ENCODE data around the gene SLC45A1.
"Not testable (repeated sequence)": the region's sequence is repeated elsewhere in the genome, so short reads cannot be mapped to it uniquely, and the experiment has no call there.

The SLC45A1 gene
- total RNA-seq = 0.57 to 1.5 (median 1.0) reads per million in 9 experiments

DNA sequence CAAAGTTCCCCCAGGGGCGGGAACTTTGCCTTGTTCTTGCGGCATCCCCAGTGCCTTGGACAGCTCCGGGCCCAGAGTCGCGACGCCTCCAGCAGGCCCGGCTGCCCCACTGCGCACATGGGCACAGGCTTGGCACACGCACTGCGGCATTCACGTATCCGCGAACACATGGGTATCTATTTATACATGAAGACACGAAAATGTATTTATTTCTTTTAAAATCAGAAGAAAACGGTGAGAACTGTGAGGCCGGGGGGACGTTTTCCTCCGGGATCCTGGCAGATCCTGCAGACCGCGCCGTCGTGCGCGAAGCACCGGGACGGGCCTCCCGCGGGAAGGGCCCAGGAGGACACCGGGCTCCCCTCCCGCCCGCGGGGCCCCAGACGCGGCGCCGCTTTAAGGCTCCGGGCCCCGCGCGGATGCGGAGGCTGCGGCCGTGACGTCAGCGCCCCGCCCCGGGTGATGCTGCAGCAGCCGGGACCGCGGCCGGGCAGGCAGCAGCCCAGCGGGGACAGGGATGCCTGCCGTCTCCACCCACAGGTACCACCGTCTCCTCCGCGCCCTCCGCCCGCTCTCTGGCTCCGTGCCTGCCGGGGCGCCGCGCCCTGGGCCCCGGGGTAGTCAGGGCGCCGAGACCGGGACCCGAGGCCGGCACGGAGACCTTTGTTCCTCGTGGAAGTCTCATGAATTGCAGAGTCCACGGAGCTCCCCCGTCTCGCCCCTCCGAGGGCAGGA, at the start of gene SLC45A1:
SLC45A1 (plus strand) TSS at position 468 of the 735 bp plus-strand sequence. CDS start 6,216 bp downstream, outside the sequence.
- peak; percentile 73 to 80 (median 76) for DNase-seq
- H3K4me1 Mint-ChIP-seq (ENCODE audit: low read depth in 2 of 2) = peaks cover 15 to 23% of the 10 kb centered on the region in 2 donors
- peaks cover 20 to 39% of the 10 kb centered on the region in 2 donors for H3K27me3 Mint-ChIP-seq
- peaks cover 0 to 2% of the 10 kb centered on the region in 2 donors for H3K9me3 Mint-ChIP-seq
- peak within 1 kb of the TSS; percentile 53 to 74 for H3K27ac Mint-ChIP-seq
- peak; percentile 98 for ATAC-seq (replicated peaks)
- H3K4me3 Mint-ChIP-seq = peak within 1 kb of the TSS; percentile 74 to 80
- H3K36me3 Mint-ChIP-seq (ENCODE audit: insufficient read depth) = no peaks in the 10 kb centered on the region

DNA sequence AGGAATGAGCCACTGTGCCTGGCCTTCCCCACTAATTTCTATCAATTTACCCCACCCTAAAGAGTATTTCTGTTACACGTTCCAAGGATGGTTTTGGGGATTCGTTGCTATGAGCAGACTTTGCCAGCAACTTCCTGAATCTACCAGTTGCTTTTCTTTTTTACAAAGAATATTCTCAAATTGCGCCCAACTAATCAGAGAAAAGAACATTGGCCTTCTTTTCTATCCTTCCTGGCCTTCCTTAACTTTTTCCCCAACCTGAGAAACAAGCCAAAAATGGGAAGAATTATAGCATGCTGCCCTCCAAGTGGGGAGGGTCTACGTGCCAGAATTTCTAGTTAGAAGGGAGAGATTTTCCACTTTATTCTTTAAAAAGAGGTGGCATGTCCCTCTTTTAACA, 44.9 kb upstream of the SLC45A1 start:
- Mint-ChIP-seq H3K4me3 (no peak overlapping the region), H3K27me3 (peaks cover 6 to 21% of the 10 kb centered on the region in 2 donors), H3K36me3 (ENCODE audit: insufficient read depth) (no peaks in the 10 kb centered on the region), H3K4me1 (ENCODE audit: low read depth in 2 of 2) (peaks cover 0 to 5% of the 10 kb centered on the region in 2 donors), H3K27ac (no peak overlapping the region), H3K9me3 (no peaks in the 10 kb centered on the region)
- DNase-seq = no peak
- no peak for ATAC-seq (replicated peaks)

DNA sequence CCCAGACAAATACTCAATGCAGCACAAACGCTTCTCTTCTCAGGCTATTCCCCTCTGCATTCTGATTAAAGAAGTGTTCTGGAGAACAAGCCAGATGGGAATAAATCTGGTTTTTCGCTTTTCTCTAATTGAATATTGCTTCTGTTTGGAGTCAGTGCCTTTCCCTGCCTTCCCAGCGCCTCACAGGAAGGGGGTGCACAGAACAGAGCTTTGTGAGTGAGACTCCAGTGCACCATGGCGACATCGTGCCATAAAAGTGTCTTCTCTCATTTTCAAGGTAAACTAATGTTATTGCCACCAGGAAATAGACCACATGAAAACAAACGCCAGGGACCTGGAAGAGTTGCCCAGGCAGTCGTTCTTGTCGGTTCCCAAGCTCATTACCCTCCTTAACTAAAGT, 43.6 kb upstream of the SLC45A1 start:
- Mint-ChIP-seq H3K4me1 (ENCODE audit: low read depth in 2 of 2) (peaks cover 0 to 5% of the 10 kb centered on the region in 2 donors), H3K9me3 (no peaks in the 10 kb centered on the region), H3K36me3 (ENCODE audit: insufficient read depth) (no peaks in the 10 kb centered on the region), H3K27me3 (peaks cover 6 to 27% of the 10 kb centered on the region in 2 donors), H3K4me3 (no peak overlapping the region), H3K27ac (no peak overlapping the region)
- no peak for DNase-seq
- ATAC-seq (replicated peaks) = no peak

DNA sequence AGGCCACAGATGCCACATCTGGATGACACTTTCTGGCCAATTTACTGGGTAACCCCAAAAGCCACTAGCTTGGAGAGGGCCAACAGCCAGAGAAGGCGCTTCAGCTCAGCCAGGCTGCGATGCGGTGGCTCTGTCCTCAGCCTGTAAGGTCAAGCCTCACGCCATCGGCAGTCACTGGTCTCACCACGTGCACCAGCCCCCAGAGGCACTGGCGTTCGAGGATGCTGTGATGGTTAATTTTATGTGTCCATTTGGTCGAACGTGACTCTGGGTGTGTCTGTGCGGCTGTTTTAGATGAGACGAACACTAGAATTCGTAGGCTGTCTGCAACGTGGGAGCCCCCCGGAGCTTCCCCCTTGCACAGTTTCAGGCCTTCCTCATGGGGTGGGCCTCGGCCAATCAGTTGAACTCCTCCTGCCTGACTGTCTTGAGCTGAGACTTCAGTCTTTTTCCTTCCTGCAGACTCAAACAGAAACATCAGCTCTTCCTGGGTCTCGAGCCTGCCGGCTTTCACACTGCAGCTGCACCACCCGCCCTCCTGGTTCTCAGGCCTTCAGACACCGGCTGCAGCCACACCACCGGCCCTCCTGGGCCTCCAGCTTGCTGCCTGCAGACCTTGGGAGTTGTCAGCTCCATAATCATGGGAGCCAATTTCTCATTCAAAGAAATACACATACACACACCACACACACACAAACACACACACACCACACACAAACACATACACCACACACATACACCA, 41.6 kb upstream of the SLC45A1 start:
- Mint-ChIP-seq H3K36me3 (ENCODE audit: insufficient read depth) (no peaks in the 10 kb centered on the region), H3K4me1 (ENCODE audit: low read depth in 2 of 2) (peaks cover 0 to 5% of the 10 kb centered on the region in 2 donors), H3K9me3 (no peaks in the 10 kb centered on the region), H3K4me3 (no peak overlapping the region), H3K27me3 (peaks cover 8 to 14% of the 10 kb centered on the region in 2 donors), H3K27ac (no peak overlapping the region)
- ATAC-seq (replicated peaks) (no peak), DNase-seq (no peak)

DNA sequence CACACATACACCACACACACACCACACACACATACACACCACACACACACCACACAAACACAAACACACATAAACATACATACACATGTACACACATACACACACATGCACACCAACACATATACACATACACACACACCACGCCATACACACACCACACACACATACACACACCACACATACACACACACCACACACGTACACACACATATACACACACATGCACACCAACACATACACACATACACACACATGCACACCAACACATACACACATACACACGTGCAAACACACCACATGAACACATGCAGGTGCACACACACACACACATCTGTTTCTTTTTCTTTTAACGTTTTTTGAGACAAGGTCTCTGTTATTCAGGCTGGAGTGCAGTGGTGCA, 41.0 kb upstream of the SLC45A1 start:
- H3K27me3 Mint-ChIP-seq = peaks cover 14 to 20% of the 10 kb centered on the region in 2 donors
- H3K36me3 Mint-ChIP-seq (ENCODE audit: insufficient read depth) = no peaks in the 10 kb centered on the region
- ATAC-seq (replicated peaks) = no peak

DNA sequence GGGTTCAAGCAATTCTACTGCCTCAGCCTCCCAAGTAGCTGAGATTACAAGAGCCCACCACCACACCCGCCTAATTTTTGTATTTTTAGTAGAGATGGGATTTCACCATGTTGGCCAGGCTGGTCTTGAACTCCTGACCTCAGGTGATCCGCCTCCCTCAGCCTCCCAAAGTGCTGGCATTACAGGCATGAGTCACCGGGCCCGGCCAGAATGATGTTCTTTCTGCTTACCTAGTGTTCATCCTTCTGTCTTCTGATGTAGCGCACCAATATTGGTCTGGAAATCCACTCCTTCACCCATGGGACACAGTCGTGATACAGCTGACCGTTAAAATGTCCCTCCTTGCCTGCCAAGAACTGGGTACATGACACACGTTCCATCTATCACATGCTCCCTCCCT, 39.2 kb upstream of the SLC45A1 start:
- ATAC-seq (replicated peaks); DNase-seq; H3K36me3 Mint-ChIP-seq (ENCODE audit: insufficient read depth); H3K4me3 Mint-ChIP-seq; H3K27ac Mint-ChIP-seq; H3K9me3 Mint-ChIP-seq: not testable (repeated sequence)
- peaks cover 10 to 14% of the 10 kb centered on the region in 2 donors for H3K4me1 Mint-ChIP-seq (ENCODE audit: low read depth in 2 of 2)
- peaks cover 29 to 37% of the 10 kb centered on the region in 2 donors for H3K27me3 Mint-ChIP-seq

More for the DNA sequence above, 41.0 kb upstream of the SLC45A1 start:
- Mint-ChIP-seq H3K9me3 (no peaks in the 10 kb centered on the region), H3K4me3 (no peak overlapping the region), H3K4me1 (ENCODE audit: low read depth in 2 of 2) (peaks cover 3 to 5% of the 10 kb centered on the region in 2 donors), H3K27ac (no peak overlapping the region)
- DNase-seq = no peak

DNA sequence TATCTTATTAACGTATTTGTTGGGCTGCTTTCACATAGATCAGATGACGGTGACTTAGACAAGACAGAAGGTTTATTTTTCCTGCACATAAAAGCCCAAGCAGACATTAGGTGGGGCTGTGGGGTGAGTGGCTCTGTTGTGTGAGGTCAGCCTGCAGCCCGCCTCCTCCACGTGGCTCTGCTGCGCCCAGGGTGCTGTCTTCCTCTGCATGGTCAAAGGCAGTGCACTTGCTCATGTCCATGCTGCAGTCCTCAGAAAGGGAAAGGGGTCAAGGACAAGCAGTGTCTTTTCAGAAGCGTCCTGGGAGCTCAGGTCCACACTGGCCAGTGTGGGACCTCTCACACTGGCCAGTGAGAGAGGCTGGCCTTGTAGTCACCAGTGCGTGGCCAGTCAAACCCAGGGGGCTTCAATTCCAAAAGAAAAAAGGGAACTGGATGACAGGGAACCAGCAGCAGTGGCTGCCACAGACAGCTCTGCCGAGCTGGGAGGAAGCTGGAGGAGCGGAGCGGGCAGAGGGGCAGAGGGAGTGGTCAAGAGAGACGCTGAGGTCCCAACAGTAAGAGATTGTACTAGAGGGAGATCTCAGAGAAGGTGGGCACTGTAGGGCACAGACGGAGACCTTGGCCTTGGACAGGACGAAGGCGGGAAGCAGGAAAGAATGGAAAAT, 35.9 kb upstream of the SLC45A1 start:
- no peaks in the 10 kb centered on the region for H3K36me3 Mint-ChIP-seq (ENCODE audit: insufficient read depth)
- no peak for ATAC-seq (replicated peaks)
- DNase-seq = no peak

DNA sequence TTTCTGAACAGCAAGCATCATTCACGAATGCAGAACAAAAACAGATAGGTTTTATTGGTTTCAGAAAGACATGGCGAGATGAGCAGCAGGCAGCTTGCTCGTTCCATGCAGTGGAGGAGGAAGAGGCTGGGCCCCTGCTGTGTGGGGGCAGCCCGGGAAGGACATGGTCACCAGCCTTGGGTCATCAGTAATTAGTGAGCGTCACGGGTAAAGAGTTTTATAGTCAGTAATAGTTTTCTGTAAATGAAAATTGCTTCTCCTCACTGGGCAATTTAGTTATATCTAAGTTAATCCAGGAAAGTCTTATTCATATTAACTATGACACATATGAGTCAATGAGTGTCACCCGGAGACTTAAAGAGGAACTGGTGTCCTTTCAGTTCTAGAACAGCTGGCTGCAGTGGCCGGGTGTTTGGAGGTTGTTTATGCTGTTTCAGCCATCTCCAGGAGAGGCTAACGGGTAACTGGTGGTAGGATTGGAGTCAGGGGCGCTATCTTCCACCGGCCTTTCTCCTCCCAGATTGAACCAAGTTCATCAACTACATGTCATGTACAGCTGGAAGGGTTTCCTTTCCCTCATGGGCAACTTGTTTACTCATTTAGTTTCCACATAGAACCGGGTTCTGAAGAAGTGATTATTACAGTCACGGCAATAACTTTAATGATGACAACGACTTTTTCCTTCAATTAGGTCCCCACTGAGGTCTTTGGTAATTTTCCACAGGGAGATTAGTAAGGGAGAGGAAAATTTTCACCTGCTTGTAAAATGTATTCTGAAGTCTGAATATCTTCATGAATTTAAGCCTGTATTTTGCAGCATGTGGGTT, 34.6 kb upstream of the SLC45A1 start:
- Mint-ChIP-seq H3K4me3 (no peak overlapping the region), H3K4me1 (ENCODE audit: low read depth in 2 of 2) (peaks cover 9 to 10% of the 10 kb centered on the region in 2 donors), H3K36me3 (ENCODE audit: insufficient read depth) (no peaks in the 10 kb centered on the region), H3K27ac (peak overlapping the region in 1 of 2 donors; percentile 26), H3K27me3 (peaks cover 35 to 56% of the 10 kb centered on the region in 2 donors), H3K9me3 (no peaks in the 10 kb centered on the region)
- DNase-seq (no peak), ATAC-seq (replicated peaks) (no peak)

More for the DNA sequence above, 35.9 kb upstream of the SLC45A1 start:
- Mint-ChIP-seq H3K4me3 (no peak overlapping the region), H3K27me3 (peaks cover 35 to 56% of the 10 kb centered on the region in 2 donors), H3K9me3 (no peaks in the 10 kb centered on the region), H3K27ac (no peak overlapping the region), H3K4me1 (ENCODE audit: low read depth in 2 of 2) (peaks cover 10% of the 10 kb centered on the region in 2 donors)

DNA sequence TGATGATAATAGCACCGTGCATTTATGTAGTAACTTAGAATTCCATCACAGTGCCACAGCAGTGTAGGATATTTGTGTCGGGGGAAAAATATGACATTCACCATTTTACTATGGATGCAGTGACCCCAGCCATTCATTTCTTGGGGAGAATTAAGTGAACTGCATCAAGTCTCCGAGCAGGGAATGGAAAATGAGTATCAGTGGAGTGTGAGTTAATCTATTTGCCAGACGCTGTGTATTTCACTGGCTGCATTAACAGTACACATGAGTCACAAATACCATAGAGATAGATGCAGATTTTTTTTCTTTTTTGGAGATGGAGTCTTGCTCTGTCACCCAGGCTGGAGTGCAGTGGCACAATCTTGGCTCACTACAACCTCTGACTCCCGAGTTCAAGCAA, 33.8 kb upstream of the SLC45A1 start:
- Mint-ChIP-seq H3K9me3 (no peaks in the 10 kb centered on the region), H3K36me3 (ENCODE audit: insufficient read depth) (no peaks in the 10 kb centered on the region), H3K27ac (no peak overlapping the region), H3K4me1 (ENCODE audit: low read depth in 2 of 2) (peaks cover 9 to 10% of the 10 kb centered on the region in 2 donors), H3K27me3 (peaks cover 35 to 51% of the 10 kb centered on the region in 2 donors), H3K4me3 (no peak overlapping the region)
- no peak for ATAC-seq (replicated peaks)
- DNase-seq = no peak

DNA sequence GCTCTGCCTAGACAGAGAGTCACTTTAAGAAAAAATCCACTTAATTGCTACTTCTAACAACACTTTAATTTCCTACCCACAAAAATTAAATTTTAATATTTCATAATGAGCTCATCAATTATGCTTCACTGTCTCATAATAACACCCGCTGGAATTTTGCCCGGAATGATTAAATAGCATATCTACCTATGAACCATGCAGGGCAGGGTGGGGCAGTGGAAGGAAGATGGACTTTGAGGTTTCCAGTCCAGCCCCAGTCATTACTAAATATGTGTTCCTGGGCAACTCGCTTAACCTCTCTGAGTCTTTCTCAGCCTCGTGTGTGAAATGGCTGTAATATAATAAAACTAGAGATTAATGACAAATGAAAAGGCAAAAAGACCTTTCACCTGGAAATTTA, 32.8 kb upstream of the SLC45A1 start:
- Mint-ChIP-seq H3K4me3 (no peak overlapping the region), H3K36me3 (ENCODE audit: insufficient read depth) (no peaks in the 10 kb centered on the region), H3K4me1 (ENCODE audit: low read depth in 2 of 2) (peaks cover 9 to 10% of the 10 kb centered on the region in 2 donors), H3K27me3 (peaks cover 35 to 50% of the 10 kb centered on the region in 2 donors), H3K9me3 (no peaks in the 10 kb centered on the region), H3K27ac (no peak overlapping the region)
- no peak for ATAC-seq (replicated peaks)
- no peak for DNase-seq

DNA sequence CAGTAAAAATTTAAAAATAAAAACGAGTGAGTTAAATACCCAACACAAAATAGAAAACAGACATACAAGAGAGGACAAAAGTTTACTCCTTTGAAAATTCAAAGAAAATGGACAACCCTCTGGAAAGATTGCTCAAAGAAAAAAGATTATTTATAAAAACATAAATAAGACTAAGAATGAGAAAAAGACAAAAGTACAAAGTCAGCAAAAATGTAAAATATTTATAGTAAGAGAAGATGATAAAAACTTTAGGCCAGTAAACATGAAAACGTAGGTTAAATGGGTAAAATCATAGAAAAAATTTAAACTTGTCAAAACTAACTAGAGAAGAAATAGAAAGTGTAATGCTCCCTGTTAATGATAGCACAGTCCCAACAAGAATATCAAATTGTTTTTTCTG, 31.9 kb upstream of the SLC45A1 start:
- Mint-ChIP-seq H3K4me1 (ENCODE audit: low read depth in 2 of 2) (peaks cover 9 to 10% of the 10 kb centered on the region in 2 donors), H3K9me3 (no peaks in the 10 kb centered on the region), H3K36me3 (ENCODE audit: insufficient read depth) (no peaks in the 10 kb centered on the region), H3K4me3 (no peak overlapping the region), H3K27ac (no peak overlapping the region), H3K27me3 (peaks cover 30 to 46% of the 10 kb centered on the region in 2 donors)
- ATAC-seq (replicated peaks) (no peak), DNase-seq (no peak)

DNA sequence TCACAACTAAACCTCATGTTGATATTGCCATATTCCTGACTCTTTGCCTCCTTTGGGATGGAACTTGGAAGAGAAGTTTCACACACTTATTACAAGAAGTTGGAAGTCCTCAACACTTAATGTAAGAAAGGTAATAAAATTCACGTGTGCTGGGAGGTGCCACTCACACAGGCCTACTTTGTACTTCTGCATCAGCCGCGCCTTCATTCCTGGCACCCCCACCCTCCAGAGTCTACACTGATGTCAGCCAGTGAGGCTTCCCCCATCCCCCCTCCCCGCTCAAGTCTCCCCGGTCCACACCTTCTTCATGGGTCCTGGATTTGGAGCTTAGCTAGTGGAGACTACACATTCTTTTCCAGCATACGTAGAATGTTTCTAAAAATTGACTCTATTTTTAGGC, 24.8 kb upstream of the SLC45A1 start:
- DNase-seq = no peak
- no peak overlapping the region for H3K4me3 Mint-ChIP-seq
- peak overlapping the region in 1 of 2 donors; percentile 17 for H3K27ac Mint-ChIP-seq
- no peak for ATAC-seq (replicated peaks)
- no peaks in the 10 kb centered on the region for H3K4me1 Mint-ChIP-seq (ENCODE audit: low read depth in 2 of 2)
- no peaks in the 10 kb centered on the region for H3K36me3 Mint-ChIP-seq (ENCODE audit: insufficient read depth)
- H3K9me3 Mint-ChIP-seq = no peaks in the 10 kb centered on the region
- peaks cover 0 to 17% of the 10 kb centered on the region in 2 donors for H3K27me3 Mint-ChIP-seq

Measured in effector memory CD8-positive, alpha-beta T cell (primary cell).